GM18517 (cell line): ENCODE results near the gene SPATA20.

Experiments
- ATAC-seq: cut with Tn5 transposase; IDR thresholded peaks from one replicate; pipeline ENCODE4 v1.9.1; 2021; ENCODE audit warnings: mild to moderate bottlenecking, moderate library complexity; ENCODE audit not compliant: unreplicated experiment

Gene SPATA20

GRCh38 chr17:50594128-50594823, 47.3 kb downstream of the SPATA20 start:
- no peak for ATAC-seq

- no peak for ATAC-seq
These were observed 47.9 kb downstream of the SPATA20 start for GRCh38 chr17:50594892-50595291.

GRCh38 chr17:50596191-50597037, 49.4 kb downstream of the SPATA20 start:
- ATAC-seq = no peak

- ATAC-seq = no peak
These were observed 51.5 kb downstream of the SPATA20 start for GRCh38 chr17:50598487-50598886.

- ATAC-seq = no peak
These were observed 52.6 kb downstream of the SPATA20 start for GRCh38 chr17:50599606-50600005.

- ATAC-seq = no peak
These were observed 54.9 kb downstream of the SPATA20 start for GRCh38 chr17:50601823-50602375.

GRCh38 chr17:50602836-50603235, 55.9 kb downstream of the SPATA20 start:
- ATAC-seq = no peak

GRCh38 chr17:50603340-50603739, 56.4 kb downstream of the SPATA20 start:
- no peak for ATAC-seq

GRCh38 chr17:50604513-50604912, 57.5 kb downstream of the SPATA20 start:
- no peak for ATAC-seq

GRCh38 chr17:50605429-50605828, 58.5 kb downstream of the SPATA20 start:
- ATAC-seq = no peak
